H1 (cell line): ENCODE data around the gene NPL. TPM values are rescaled to one million over a fixed set of nuclear protein-coding genes. Genes with fewer than 3 reads are reported as not detected.

Experiments used
- CTCF ChIA-PET: fragments of 300-600 bp; sonication (Branson Sonifier 250); formaldehyde crosslinking; loops from one replicate; lab custom pipeline; 2021; ENCODE audit not compliant: partially characterized antibody; lab: Charles Lee
- POLR2A ChIA-PET: fragments of 300-600 bp; sonication (Branson Sonifier 250); formaldehyde crosslinking; loops from one replicate; lab custom pipeline; 2021; ENCODE audit warnings: inconsistent platforms; ENCODE audit not compliant: partially characterized antibody; lab: Charles Lee
- DNase-seq, 2 experiments: peaks; one replicate each; pipeline versions ENCODE4 v3.0.0 to v3.0.0-alpha.2; 2010 to 2022; ENCODE audit warnings: low spot score in 2 of 2, low read depth in 1 of 2, mixed read lengths in 1 of 2
- FAIRE-seq: peaks from 2 replicates; lab custom pipeline; 2011; peaks lifted over from hg19 to GRCh38; lab: Jason Lieb, UNC
- H2AFZ ChIP-seq: 2 replicates; pipeline ENCODE4 v1.8.1; 2012; ENCODE audit warnings: low read length, inconsistent platforms
- H2AK5ac ChIP-seq: 2 replicates; pipeline ENCODE4 v1.6.1; 2013; ENCODE audit warnings: low read depth, low read length
- H2BK120ac ChIP-seq: replicated peaks from 2 replicates; pipeline ENCODE3; 2013; ENCODE audit warnings: low read depth, low read length, inconsistent platforms
- H2BK12ac ChIP-seq: 2 replicates; pipeline ENCODE4 v1.6.1; 2013; ENCODE audit warnings: low read depth, low read length
- H2BK15ac ChIP-seq: 2 replicates; pipeline ENCODE4 v1.6.1; 2013; ENCODE audit warnings: low read length
- H2BK20ac ChIP-seq: 2 replicates; pipeline ENCODE4 v1.6.1; 2013; ENCODE audit warnings: low read length
- H2BK5ac ChIP-seq: 2 replicates; pipeline ENCODE4 v1.6.1; 2013; ENCODE audit warnings: low read depth, low read length
- H3K14ac ChIP-seq: 2 replicates; pipeline ENCODE4 v1.6.1; 2013; ENCODE audit warnings: inconsistent platforms; ENCODE audit not compliant: insufficient read length
- H3K18ac ChIP-seq: 2 replicates; pipeline ENCODE4 v1.6.1; 2013; ENCODE audit warnings: low read length; ENCODE audit errors: extremely low read depth
- H3K23ac ChIP-seq: 2 replicates; pipeline ENCODE4 v1.6.1; 2013; ENCODE audit warnings: inconsistent platforms; ENCODE audit not compliant: insufficient read length
- H3K23me2 ChIP-seq: 2 replicates; pipeline ENCODE4 v1.6.1; 2013; ENCODE audit warnings: low read depth, low read length
- H3K27ac ChIP-seq: 2 replicates; pipeline ENCODE4 v1.6.1; 2011; ENCODE audit warnings: low read depth, low read length, inconsistent platforms
- H3K27me3 ChIP-seq, 4 experiments: replicated peaks in 1 of 4; 1 replicate in 1 of 4; 2 replicates in 3 of 4; pipeline versions ENCODE4 v1.6.1 to v1.8.1; 2011 to 2013; ENCODE audit warnings: low read length in 3 of 4, mild to moderate bottlenecking in 3 of 4, inconsistent platforms in 2 of 4, mixed read lengths in 2 of 4, moderate library complexity in 1 of 4; ENCODE audit not compliant: control insufficient read depth in 3 of 4, insufficient read depth in 3 of 4; ENCODE audit errors: extremely low read depth in 1 of 4
- H3K36me3 ChIP-seq, 4 experiments: 2 replicates each; pipeline versions ENCODE4 v1.6.1 to v1.8.1; 2011 to 2013; ENCODE audit warnings: mild to moderate bottlenecking in 4 of 4, low read length in 3 of 4, moderate library complexity in 2 of 4, control low read depth in 1 of 4, inconsistent platforms in 1 of 4; ENCODE audit not compliant: insufficient read depth in 4 of 4, control insufficient read depth in 2 of 4
- H3K4ac ChIP-seq: replicated peaks from 2 replicates; pipeline ENCODE3; 2013; ENCODE audit warnings: low read length, low read depth, mixed read lengths, inconsistent platforms; ENCODE audit not compliant: insufficient read length
- H3K4me1 ChIP-seq, 4 experiments: replicated peaks in 1 of 4; 1 replicate in 1 of 4; 2 replicates in 3 of 4; pipeline versions ENCODE4 v1.6.1 to v1.8.1; 2011 to 2013; ENCODE audit warnings: low read length in 3 of 4, inconsistent platforms in 2 of 4, mixed read lengths in 1 of 4; ENCODE audit not compliant: insufficient read depth in 4 of 4, control insufficient read depth in 3 of 4
- H3K4me2 ChIP-seq, 2 experiments: 2 replicates each; pipeline versions ENCODE4 v1.6.1 to v1.8.1; 2011 to 2013; ENCODE audit warnings: low read depth in 2 of 2, low read length in 2 of 2, control low read depth in 1 of 2, inconsistent platforms in 1 of 2, mild to moderate bottlenecking in 1 of 2; ENCODE audit not compliant: insufficient read depth in 1 of 2
- H3K4me3 ChIP-seq, 4 experiments: fragments of 200-600, 300-600 bp in 1 of 4; sonication (generic), shearing (Covaris generic), sonication (Bioruptor Twin) in 1 of 4; 2 replicates each; pipeline versions ENCODE4 v1.5.1 to v1.8.1; 2011 to 2016; ENCODE audit warnings: low read length in 4 of 4, low read depth in 3 of 4, control low read depth in 2 of 4, inconsistent platforms in 2 of 4, mild to moderate bottlenecking in 2 of 4, mixed read lengths in 1 of 4, moderate library complexity in 1 of 4; ENCODE audit not compliant: insufficient read depth in 2 of 4; ENCODE audit errors: extremely low read depth in 1 of 4
- H3K56ac ChIP-seq: replicated peaks from 2 replicates; pipeline ENCODE3; 2013; ENCODE audit warnings: low read depth, mild to moderate bottlenecking, mixed read lengths, low read length, inconsistent platforms; ENCODE audit not compliant: insufficient read length
- H3K79me1 ChIP-seq: 2 replicates; pipeline ENCODE4 v1.6.1; 2013; ENCODE audit warnings: low read depth, low read length, control low read depth
- H3K79me2 ChIP-seq, 2 experiments: 2 replicates each; pipeline versions ENCODE4 v1.6.1 to v1.8.1; 2012 to 2013; ENCODE audit warnings: low read length in 2 of 2, mild to moderate bottlenecking in 2 of 2, inconsistent platforms in 1 of 2; ENCODE audit not compliant: insufficient read depth in 2 of 2, control insufficient read depth in 1 of 2
- H3K9ac ChIP-seq, 4 experiments: replicated peaks in 1 of 4; 1 replicate in 1 of 4; 2 replicates in 3 of 4; pipeline versions ENCODE4 v1.6.1 to v1.8.1; 2011 to 2013; ENCODE audit warnings: low read depth in 3 of 4, low read length in 3 of 4, control low read depth in 2 of 4, mild to moderate bottlenecking in 2 of 4, moderate library complexity in 2 of 4, inconsistent platforms in 1 of 4; ENCODE audit errors: extremely low read depth in 1 of 4
- H3K9me3 ChIP-seq, 2 experiments: 2 replicates each; pipeline versions ENCODE4 v1.6.1 to v1.8.1; 2012 to 2013; ENCODE audit warnings: mild to moderate bottlenecking in 2 of 2, moderate library complexity in 2 of 2, control low read depth in 1 of 2, inconsistent platforms in 1 of 2, low read depth in 1 of 2, low read length in 1 of 2, mixed read lengths in 1 of 2; ENCODE audit not compliant: insufficient read depth in 2 of 2
- H4K20me1 ChIP-seq, 2 experiments: replicated peaks in 1 of 2; 2 replicates each; pipeline versions ENCODE3 to v1.8.1; 2011 to 2013; ENCODE audit warnings: inconsistent platforms in 2 of 2, low read length in 2 of 2, mild to moderate bottlenecking in 1 of 2; ENCODE audit not compliant: insufficient read depth in 2 of 2, control insufficient read depth in 1 of 2
- H4K5ac ChIP-seq: 2 replicates; pipeline ENCODE4 v1.6.1; 2013; ENCODE audit warnings: low read length, low read depth, mixed read lengths, inconsistent platforms; ENCODE audit not compliant: insufficient read length
- H4K8ac ChIP-seq: 2 replicates; pipeline ENCODE4 v1.8.0; 2013; ENCODE audit warnings: mild to moderate bottlenecking, moderate library complexity, low read length, inconsistent platforms; ENCODE audit not compliant: insufficient read depth; ENCODE audit errors: extremely low read depth
- H4K91ac ChIP-seq: replicated peaks from 2 replicates; pipeline ENCODE3; 2013; ENCODE audit warnings: low read length, mixed read lengths, inconsistent platforms; ENCODE audit not compliant: insufficient read length
- CBX5 ChIP-seq: fragments of 300-800, 300-1000 bp; sonication (generic); IDR thresholded peaks from 2 replicates; pipeline ENCODE4 v1.7.1; 2016; ENCODE audit warnings: antibody characterized with exemption, low read length, low read depth
- CBX8 ChIP-seq: fragments of 300-800, 300-1000 bp; sonication (generic); IDR thresholded peaks from 2 replicates; pipeline ENCODE4 v1.7.1; 2016; ENCODE audit warnings: low read depth, low read length, borderline replicate concordance
- CEBPB ChIP-seq: IDR thresholded peaks from 2 replicates; pipeline ENCODE4 v1.6.1; 2012; ENCODE audit warnings: low read depth, low read length
- POU5F1 ChIP-seq: IDR thresholded peaks from 2 replicates; pipeline ENCODE4 v1.6.1; 2011; ENCODE audit warnings: low read depth, mild to moderate bottlenecking, low read length, moderate library complexity
- RFX5 ChIP-seq: IDR thresholded peaks from 2 replicates; pipeline ENCODE4 v1.6.1; 2011; ENCODE audit warnings: low read depth, low read length, improper control_type of control experiment, borderline replicate concordance
- ZNF274 ChIP-seq: IDR thresholded peaks from 2 replicates; pipeline ENCODE4 v1.7.0; 2012; ENCODE audit warnings: low read length, borderline replicate concordance; ENCODE audit errors: extremely low read depth
- WGBS, 2 experiments: shearing (Covaris generic) in 1 of 2; methylation state at CpG; one replicate each; pipeline versions ENCODE4 v1.1.6 to v1.1.7; 2013 to 2015; ENCODE audit warnings: low lambda C conversion rate in 2 of 2, mixed read lengths in 2 of 2, inconsistent platforms in 1 of 2, low coverage in 1 of 2, missing lambda C conversion rate in 1 of 2; ENCODE audit not compliant: insufficient replicate concordance in 2 of 2, insufficient coverage in 1 of 2, insufficient read length in 1 of 2; ENCODE audit errors: extremely low coverage in 1 of 2, missing lambda C conversion rate in 1 of 2; 5-methylcytosine and 5-hydroxymethylcytosine counted together
- polyA plus RNA-seq, 7 experiments: library from polyadenylated mRNA; depleted of rRNA in 3 of 7; stranded (reverse) in 5 of 7; unstranded in 2 of 7; fragments of >200 nt in 5 of 7; fragments of 200-250 nt in 2 of 7; gene quantifications; 1 replicate in 5 of 7; 2 replicates in 1 of 7; 4 replicates in 1 of 7; pipeline versions ENCODE4 v1.2.1 to v1.2.3, GENCODE V29; 2011 to 2013; ENCODE audit warnings: missing spikeins in 2 of 7, mixed read lengths in 2 of 7
- total RNA-seq: library from RNA; stranded (reverse); fragmentation: NEBNext Ultra II Directional; extraction: Animal tissue kit (Norgen Biotek cat#: 25700); gene quantifications from 2 replicates; pipeline ENCODE4 v1.2.1, GENCODE V29; 2021

The NPL gene
- total and polyA plus RNA-seq, 2 of the 8 experiments (the other 6 are each of a cell fraction or from before 2014, with no cell fraction given) = 2.2 to 4.4 TPM

- no peak overlapping the region for H2BK20ac ChIP-seq
- H3K23ac ChIP-seq = no peak overlapping the region
- H3K4me1 ChIP-seq = peaks cover 3 to 7% (median 4%) of the 10 kb centered on the region in 4 experiments; a peak in 4 of 7 replicates
- TF ChIP-seq CEBPB = no peak
- no peak for TF ChIP-seq CBX8
- no peak for TF ChIP-seq CBX5
- no peak for TF ChIP-seq POU5F1
- no peak for TF ChIP-seq RFX5
- TF ChIP-seq ZNF274 = no peak
- no peak overlapping the region for H2AK5ac ChIP-seq
- DNase-seq (no peak), FAIRE-seq (no peak)
- no peak overlapping the region for H3K9ac ChIP-seq
- H3K18ac ChIP-seq = no peak overlapping the region
- no peak overlapping the region for H3K14ac ChIP-seq
- H3K27ac ChIP-seq = no peak overlapping the region
- no peak overlapping the region for H2BK12ac ChIP-seq
- H3K79me1 ChIP-seq = no peaks in the 10 kb centered on the region
- H2BK120ac ChIP-seq = no peak overlapping the region
- no peak overlapping the region for H3K4me2 ChIP-seq
- no peak overlapping the region for H4K5ac ChIP-seq
- no peak overlapping the region for H4K91ac ChIP-seq
- H4K8ac ChIP-seq = no peak overlapping the region
- WGBS, 2 experiments = 90% methylated on average over 3 of the region's 3 CpGs; no CpG with 5 or more reads in 1 of the 2 experiments
- H3K79me2 ChIP-seq = no peaks in the 10 kb centered on the region
- H3K36me3 ChIP-seq = no peaks in the 10 kb centered on the region
- H3K4ac ChIP-seq = no peak overlapping the region
- H2BK15ac ChIP-seq = no peak overlapping the region
- no peaks in the 10 kb centered on the region for H4K20me1 ChIP-seq
- POLR2A ChIA-PET = interaction anchor here (1.0 to 1.3 kb wide), 2 partner anchors 10 to 29 kb away, joined by 3 read pairs; no protein-coding TSS in a partner anchor
- H3K27me3 ChIP-seq = no peaks in the 10 kb centered on the region
- peaks cover 3% of the 10 kb centered on the region; the same call in 1 of the 2 replicates for H3K23me2 ChIP-seq
- CTCF ChIA-PET = interaction anchor here (1.1 to 2.7 kb wide), 5 partner anchors 11 to 723 kb away, joined by 3 to 20 read pairs (median 6); no protein-coding TSS in a partner anchor
- no peaks in the 10 kb centered on the region for H3K9me3 ChIP-seq
- H3K56ac ChIP-seq = no peak overlapping the region
- H3K4me3 ChIP-seq = no peak overlapping the region
- H2AFZ ChIP-seq = no peak overlapping the region
- H2BK5ac ChIP-seq = no peak overlapping the region
Measured at GRCh38 chr1:182807907-182808306, 18.3 kb downstream of the NPL start.
